ENCODE measurements around the gene LRRC36.

LRRC36 gene, protein sequence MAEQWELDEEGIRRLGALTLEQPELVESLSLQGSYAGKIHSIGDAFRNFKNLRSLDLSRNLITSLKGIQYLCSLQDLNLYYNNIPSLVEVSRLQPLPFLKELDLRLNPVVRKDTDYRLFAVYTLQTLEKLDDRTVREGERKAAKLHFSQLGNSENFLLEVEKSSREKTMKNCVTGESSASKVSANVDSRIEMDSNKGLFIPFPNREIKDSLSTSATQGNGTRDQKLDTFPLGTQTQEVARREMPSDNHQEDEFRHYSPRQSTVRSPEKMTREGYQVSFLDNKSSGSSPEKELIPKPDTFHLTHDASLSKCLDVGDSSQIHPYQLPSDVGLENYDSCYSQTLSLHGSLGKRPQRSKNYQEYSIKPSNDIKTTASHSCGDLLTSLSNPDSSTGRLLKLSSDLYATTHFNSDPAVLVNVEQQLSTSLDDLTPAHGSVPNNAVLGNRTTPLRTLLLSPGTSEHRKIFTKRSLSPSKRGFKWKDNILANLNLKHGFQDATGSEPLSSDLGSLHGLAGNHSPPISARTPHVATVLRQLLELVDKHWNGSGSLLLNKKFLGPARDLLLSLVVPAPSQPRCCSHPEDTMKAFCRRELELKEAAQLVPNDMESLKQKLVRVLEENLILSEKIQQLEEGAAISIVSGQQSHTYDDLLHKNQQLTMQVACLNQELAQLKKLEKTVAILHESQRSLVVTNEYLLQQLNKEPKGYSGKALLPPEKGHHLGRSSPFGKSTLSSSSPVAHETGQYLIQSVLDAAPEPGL

DNA sequence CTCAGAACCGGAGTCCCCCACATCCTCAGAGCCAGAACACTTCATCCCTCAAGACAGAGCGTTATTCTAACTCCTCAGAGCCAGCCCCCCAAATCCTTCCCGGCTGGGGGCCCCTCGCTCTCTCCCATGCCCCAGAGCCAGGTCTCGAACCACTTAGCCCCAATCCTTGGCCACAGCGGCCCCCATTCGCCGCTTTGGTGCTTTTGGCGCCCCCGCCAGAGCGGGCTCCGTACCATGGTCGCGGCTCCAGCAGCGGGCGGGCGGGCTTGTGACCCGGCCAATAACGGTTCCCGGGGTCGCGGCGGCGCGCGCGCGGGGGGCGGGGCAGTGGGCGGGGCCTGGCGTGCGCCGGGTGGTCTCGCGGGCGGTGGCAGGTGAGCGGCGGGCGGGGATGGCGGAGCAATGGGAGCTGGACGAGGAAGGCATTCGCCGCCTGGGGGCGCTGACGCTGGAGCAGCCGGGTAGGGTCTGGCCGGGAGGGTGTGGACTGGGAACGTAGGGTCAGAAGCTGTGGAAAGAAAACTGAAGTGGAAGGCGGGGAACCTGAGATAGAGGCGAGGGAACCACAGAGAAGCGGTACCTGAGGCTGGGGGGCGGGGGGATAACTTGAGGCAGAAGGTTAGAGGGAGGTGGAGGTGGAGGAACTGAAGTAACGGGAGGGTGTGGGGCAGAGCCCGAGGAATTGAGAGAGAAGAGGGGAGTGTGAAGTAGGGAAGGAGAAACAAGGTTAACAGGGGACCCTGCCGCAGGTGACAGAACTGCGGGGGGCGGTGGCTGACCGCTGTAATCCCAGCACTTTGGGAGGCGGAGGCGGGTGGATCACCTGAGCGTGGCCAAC is at the start of gene LRRC36, which contains the start of gene KCTD19:
Gene LRRC36, plus strand, starts transcription at position 344 of the 838 bp plus-strand sequence. Its CDS starts 48 bp downstream, at position 392.
Gene KCTD19, minus strand, starts transcription at position 270 of the 838 bp plus-strand sequence. Its CDS starts 34 bp downstream, at position 236.
- TF ChIP-seq GATA1 (IDR thresholded peaks at IDR 0.05; ENCODE audit: low read depth, low read length) (no peak), POLR2A (IDR thresholded peaks at IDR 0.05; ENCODE audit: low read length) (no peak)
- DNase-seq: peak; percentile 52

DNA sequence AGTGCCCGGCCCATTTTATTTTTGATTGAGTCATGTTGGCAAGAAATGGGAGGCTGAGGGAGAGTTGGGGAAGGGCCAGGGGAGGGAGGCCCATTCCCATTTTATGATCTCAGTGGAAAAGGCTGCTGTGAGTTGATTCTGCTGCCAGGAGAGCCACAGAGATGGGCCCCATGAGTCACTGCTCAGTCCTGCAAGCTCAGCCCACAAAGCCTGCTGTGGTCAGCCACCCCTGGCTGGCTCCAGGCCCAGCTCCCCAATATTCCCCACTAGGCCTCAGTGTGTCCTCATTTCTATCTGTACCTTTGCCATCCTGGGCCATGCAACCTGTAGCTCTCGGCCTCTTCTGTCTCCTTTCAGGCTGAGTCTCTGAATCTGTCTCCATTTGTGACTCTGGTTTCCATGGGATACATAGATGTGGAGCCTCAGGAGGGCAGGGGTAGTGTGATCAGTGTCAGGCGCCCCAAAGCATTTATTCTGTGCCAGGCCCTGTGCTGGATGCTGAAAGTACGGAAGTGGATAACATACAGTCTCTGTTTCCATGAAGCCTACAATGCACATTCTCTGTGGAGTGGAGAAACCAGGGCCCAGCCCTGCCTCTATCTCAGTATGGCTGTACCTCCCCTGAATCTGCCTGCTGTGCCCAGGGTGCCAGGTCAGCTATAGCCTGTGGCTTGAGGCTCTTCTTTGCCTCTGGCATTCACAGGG is 49.2 kb upstream of the LRRC36 start:
- no peak for TF ChIP-seq GATA1 (IDR thresholded peaks at IDR 0.05; ENCODE audit: low read depth, low read length)
- TF ChIP-seq POLR2A (IDR thresholded peaks at IDR 0.05; ENCODE audit: low read length): peak; percentile 67

DNA sequence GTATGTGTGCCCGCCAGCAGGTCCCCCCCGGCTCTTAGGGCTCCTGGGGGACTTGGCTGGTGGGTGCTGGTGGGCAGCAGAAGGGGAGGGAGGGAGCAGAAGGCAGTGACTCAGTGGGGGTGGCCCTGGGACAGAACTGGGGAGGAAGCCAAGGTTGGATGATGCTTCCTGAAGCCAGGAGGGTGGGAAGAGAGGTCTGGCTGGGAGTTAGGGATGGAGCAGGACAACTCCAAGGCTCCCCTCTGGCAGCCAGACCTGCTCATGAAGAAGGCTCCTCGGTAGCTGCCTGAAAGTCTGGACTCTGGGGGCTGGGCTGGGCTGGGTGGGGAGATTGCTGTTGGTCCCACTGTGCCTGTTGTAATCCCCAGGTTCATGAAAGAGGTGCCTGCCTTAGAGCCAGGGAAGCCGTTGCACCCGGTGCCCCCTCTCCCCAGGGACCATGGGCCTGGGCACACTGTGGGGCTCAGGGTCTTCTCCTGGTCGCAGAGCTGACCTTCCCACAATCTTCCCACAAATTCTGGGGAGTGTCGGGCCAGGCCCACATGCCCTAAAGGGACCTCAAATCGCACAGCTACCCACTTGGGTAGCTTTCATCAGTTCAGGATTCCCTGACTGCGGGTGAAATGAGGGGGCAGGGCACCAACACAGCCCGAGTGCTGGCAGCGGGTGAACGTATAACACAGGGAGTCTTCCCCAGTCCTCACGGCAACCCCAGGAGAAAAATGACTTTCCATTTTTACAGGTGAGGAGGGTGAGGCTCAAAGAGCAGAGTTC is 48.4 kb upstream of the LRRC36 start:
- TF ChIP-seq POLR2A (IDR thresholded peaks at IDR 0.05; ENCODE audit: low read length) (no peak), GATA1 (IDR thresholded peaks at IDR 0.05; ENCODE audit: low read depth, low read length) (no peak)
- peak in 1 of 2 experiments; percentile 35 for DNase-seq

More for the DNA sequence above, 49.2 kb upstream of the LRRC36 start:
- DNase-seq: peak; percentile 41 to 65

DNA sequence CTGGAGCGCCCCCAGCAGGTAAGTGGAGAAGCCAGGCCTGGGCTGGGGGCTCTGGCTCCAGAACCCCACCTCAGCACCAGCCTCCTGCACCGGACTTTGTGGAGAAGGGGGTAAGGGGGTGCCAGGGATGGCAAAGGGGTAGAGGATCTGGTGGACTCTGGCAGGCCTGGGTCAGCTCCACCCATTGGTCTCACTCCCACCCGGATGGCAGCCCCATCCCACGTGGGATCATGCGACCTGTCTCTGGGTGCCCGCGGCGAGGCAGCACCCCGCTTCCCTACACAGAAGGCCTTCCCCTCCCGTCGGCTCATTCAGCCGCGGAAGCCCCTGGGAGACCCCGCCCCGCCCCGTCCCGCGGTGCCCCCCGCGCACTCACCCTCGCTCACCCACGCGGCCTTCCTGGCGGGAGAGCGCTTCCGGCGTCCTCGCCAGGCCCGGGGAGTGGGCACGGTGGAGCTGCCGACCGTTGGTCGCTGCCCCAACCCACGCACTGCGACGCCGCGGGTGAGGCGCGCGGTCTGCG is 47.8 kb upstream of the LRRC36 start:
- peak; percentile 68 to 73 for DNase-seq
- peak; percentile 13 for TF ChIP-seq POLR2A (IDR thresholded peaks at IDR 0.05; ENCODE audit: low read length)
- TF ChIP-seq GATA1 (IDR thresholded peaks at IDR 0.05; ENCODE audit: low read depth, low read length): no peak

DNA sequence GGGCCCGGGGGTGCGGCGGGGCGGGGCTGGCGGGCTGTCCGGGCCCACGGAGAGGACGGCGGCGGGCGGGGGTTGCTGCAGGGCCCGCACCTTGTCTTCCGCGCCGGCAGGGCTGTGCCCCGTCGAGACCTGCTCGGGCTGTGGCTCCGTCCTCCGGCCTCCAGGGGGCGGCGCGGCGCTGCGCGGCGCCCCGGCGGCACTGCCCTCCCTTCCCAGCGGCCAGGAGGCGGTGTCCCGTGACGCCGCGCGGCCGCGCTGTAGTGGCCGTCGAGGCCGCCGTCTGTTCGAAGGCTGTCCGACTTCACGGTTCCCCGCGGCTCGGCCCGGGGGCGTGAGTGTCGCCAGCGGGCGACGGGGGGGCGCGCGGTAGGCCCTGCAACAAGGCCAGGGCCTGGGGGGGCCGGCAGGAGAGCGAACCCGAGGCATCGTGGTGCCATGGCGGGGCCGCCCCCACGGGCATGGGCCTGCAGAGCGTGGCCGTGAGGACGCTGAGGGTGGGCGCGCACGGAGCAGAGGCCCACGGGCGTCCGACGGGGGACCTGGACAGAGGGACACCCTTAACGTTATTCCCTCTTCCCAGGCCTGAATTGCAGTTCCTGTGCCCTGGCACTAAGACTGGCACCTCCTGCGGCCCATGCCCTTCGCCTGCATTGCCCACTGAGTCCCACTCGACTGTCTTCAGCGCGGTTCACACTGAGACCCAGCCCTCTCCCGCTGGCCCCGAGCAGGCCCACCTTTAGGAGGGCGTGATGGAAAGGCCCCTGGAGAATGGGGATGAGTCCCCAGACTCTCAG is 47.1 kb upstream of the LRRC36 start, which contains the start of gene PLEKHG4:
Gene PLEKHG4, plus strand, starts transcription at position 237 of the 794 bp plus-strand sequence. Its CDS starts 513 bp downstream, at position 750.
- no peak for TF ChIP-seq GATA1 (IDR thresholded peaks at IDR 0.05; ENCODE audit: low read depth, low read length)
- TF ChIP-seq POLR2A (IDR thresholded peaks at IDR 0.05; ENCODE audit: low read length): peak; percentile 47
- peak; percentile 89 to 93 for DNase-seq

DNA sequence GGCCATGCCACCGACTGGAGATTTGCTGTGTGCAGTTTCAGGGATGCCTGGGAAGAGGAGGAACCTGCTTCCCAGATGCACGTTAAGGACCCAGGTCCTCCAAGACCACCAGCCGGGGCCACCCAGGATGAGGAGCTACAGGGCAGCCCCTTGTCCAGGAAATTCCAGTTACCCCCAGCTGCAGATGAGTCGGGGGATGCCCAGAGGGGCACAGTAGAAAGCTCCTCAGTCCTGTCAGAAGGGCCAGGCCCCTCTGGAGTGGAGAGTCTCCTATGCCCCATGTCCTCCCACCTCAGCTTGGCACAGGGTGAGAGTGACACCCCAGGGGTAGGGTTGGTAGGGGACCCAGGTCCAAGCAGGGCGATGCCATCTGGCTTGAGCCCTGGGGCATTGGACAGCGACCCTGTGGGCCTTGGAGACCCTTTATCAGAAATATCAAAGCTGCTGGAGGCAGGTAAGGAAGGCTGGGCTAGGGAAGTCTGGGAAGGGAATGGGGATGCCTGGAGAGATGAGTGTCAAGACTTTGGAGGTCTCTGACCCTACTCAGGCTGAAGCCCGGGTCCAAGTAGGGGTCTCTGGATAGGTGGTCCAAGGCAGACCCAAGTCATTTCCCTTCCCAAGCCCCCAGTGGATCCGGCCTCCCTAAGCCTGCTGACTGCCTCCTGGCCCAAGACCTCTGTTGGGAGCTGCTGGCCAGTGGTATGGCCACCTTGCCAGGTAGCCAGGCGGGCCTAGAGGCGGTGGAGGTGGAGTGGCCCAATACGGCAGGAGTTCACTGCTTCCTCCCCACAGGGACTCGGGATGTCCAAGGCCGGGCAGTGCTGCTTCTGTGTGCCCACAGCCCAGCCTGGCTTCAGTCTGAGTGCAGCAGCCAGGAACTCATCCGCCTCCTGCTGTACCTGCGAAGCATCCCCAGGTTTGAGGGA is 46.3 kb upstream of the LRRC36 start:
- DNase-seq: no peak
- TF ChIP-seq POLR2A (IDR thresholded peaks at IDR 0.05; ENCODE audit: low read length): no peak
- no peak for TF ChIP-seq GATA1 (IDR thresholded peaks at IDR 0.05; ENCODE audit: low read depth, low read length)

DNA sequence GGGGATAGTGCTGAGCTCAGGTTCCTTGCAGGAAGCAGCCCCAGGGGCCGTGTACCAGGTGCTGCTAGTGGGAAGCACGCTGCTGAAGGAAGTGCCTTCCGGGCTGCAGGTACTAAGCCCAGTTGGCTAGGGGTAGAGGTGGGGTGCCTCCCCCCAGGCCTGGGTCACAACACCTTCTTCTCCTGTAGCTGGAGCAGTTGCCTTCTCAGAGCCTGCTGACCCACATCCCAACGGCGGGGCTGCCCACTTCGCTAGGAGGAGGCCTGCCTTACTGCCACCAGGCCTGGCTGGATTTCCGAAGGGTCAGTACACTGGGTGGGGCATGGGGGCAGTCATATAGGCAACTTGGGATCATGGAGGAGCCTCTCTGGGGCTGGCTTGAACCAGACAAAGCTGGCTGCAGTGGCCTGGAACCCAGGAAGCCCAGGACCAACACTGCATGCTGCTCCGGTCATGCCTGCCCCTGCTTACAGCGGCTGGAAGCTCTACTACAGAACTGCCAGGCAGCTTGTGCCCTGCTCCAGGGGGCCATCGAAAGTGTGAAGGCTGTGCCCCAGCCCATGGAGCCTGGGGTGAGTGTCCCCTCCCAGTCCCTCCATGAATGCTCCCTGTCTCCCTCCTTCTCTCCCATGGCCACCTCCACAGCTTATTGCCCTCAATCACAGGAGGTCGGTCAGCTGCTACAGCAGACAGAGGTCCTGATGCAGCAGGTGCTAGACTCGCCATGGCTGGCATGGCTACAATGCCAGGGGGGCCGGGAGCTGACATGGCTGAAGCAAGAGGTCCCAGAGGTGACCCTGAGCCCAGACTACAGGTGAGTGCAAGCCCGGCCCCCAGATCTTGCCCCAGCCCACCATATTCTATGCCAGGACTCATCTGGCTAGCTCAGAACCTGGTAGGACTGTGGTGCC is 44.8 kb upstream of the LRRC36 start:
- DNase-seq: no peak
- TF ChIP-seq POLR2A (IDR thresholded peaks at IDR 0.05; ENCODE audit: low read length) (no peak), GATA1 (IDR thresholded peaks at IDR 0.05; ENCODE audit: low read depth, low read length) (no peak)

DNA sequence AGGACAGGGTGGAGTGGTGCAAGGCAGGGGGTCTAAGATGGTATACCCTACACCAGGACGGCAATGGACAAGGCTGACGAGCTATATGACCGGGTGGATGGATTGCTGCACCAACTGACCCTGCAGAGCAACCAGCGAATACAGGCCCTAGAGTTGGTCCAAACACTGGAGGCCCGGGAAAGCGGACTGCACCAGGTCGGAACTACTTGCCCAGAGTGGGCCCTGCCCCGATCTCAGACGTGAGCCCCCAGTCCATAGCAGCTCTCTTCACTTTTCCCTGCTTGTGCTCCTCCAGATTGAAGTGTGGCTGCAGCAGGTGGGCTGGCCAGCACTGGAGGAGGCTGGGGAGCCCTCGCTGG is 44.2 kb upstream of the LRRC36 start:
- TF ChIP-seq GATA1 (IDR thresholded peaks at IDR 0.05; ENCODE audit: low read depth, low read length) (no peak), POLR2A (IDR thresholded peaks at IDR 0.05; ENCODE audit: low read length) (no peak)
- no peak for DNase-seq

DNA sequence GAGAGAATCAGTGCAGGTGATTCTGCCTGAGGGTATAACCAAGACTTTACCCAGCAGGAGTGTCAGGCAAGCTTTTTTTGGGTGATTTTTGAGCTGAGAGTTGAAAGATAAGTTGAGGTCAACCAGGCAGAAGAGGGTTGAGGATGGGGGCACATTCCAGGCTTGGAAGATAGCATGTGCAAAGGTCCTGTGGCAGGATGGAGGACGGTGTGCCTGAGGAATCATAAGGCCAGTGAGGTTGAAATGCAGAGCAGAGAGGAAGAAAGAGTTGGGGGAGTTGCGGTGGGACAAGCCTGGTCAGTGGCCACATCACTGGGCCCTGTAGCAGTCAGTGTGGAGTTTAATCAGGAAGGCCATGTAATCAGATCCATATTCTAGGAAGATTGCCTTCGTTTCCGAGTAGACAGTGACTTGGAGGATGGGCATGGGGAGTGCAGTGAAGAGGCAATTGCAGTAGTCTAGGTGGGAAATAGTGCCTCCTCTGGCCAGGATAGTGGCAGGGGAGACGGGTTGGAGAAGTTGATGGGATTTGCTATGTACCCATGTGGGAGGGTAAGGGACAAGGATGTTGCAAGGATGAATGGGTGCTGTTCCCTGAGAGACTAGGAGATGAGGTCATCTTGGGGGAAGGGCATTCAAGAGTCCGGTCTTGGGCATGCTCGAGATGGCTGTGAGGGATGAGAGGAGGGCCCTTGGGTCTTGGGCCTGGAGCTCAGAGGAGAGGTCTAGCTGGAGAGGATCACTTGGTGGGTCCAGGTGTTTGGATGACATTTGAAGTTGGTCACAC is 43.4 kb upstream of the LRRC36 start:
- no peak for TF ChIP-seq POLR2A (IDR thresholded peaks at IDR 0.05; ENCODE audit: low read length)
- TF ChIP-seq GATA1 (IDR thresholded peaks at IDR 0.05; ENCODE audit: low read depth, low read length): no peak
- DNase-seq: no peak
